B cell (primary cell): ENCODE results near the gene TSSK6.

Experiments used
- CTCF ChIP-seq: fragments of 200-600 bp; IDR thresholded peaks from one replicate; pipeline ENCODE4 v1.8.0; 2022; ENCODE audit warnings: antibody characterized with exemption, mild to moderate bottlenecking
- EZH2 ChIP-seq: IDR thresholded peaks from 2 replicates; pipeline ENCODE4 v1.6.1; 2012; ENCODE audit warnings: borderline replicate concordance, low read depth, mild to moderate bottlenecking, moderate library complexity, low read length; ENCODE audit not compliant: insufficient read depth, poor library complexity, severe bottlenecking

- TF ChIP-seq CTCF (no peak), EZH2 (no peak)
Observed at GRCh38 chr19:19504754-19505668, 10.3 kb downstream of the TSSK6 start.
